Neural cell (in vitro differentiated cells): ENCODE data around the gene LRPPRC.

Experiments used
- POLR2AphosphoS5 ChIP-seq: IDR thresholded peaks from 2 replicates; pipeline ENCODE4 v1.6.1; 2012
- TAF1 ChIP-seq: IDR thresholded peaks from 2 replicates; pipeline ENCODE4 v1.6.1; 2012; ENCODE audit warnings: low read depth
- TF ChIP-seq, protein P1 (sequence below): fragments of 450-650 bp; IDR thresholded peaks from 2 replicates; pipeline ENCODE4 v1.5.1; 2014; ENCODE audit warnings: antibody characterized with exemption, mild to moderate bottlenecking, moderate library complexity; ENCODE audit not compliant: poor library complexity, severe bottlenecking

- TF ChIP-seq POLR2AphosphoS5 (no peak), TAF1 (no peak)
- TF ChIP-seq, protein P1, sequence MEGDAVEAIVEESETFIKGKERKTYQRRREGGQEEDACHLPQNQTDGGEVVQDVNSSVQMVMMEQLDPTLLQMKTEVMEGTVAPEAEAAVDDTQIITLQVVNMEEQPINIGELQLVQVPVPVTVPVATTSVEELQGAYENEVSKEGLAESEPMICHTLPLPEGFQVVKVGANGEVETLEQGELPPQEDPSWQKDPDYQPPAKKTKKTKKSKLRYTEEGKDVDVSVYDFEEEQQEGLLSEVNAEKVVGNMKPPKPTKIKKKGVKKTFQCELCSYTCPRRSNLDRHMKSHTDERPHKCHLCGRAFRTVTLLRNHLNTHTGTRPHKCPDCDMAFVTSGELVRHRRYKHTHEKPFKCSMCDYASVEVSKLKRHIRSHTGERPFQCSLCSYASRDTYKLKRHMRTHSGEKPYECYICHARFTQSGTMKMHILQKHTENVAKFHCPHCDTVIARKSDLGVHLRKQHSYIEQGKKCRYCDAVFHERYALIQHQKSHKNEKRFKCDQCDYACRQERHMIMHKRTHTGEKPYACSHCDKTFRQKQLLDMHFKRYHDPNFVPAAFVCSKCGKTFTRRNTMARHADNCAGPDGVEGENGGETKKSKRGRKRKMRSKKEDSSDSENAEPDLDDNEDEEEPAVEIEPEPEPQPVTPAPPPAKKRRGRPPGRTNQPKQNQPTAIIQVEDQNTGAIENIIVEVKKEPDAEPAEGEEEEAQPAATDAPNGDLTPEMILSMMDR, result no peak
Observed at GRCh38 chr2:43942881-43943280, 52.9 kb downstream of the LRPPRC start.
